MCF 10A (cell line): Measurements from ENCODE around the gene THRB. TPM values are rescaled to one million over a fixed set of nuclear protein-coding genes. Genes with fewer than 3 reads are reported as not detected.
A peak's percentile ranks its signal among the peaks of the same experiment; 100 is the strongest.

ENCODE experiments used
- BruUV-seq: library from RNA; stranded (reverse); fragments of 400-500 nt; replicated peaks from 2 replicates; lab custom pipeline; 2021; lab: Mats Ljungman, UMichigan
- CTCF ChIA-PET: fragments of 300-600 bp; sonication (Branson Sonifier 250); formaldehyde crosslinking; extraction: SDS; loops from one replicate; lab custom pipeline; 2021; ENCODE audit warnings: antibody characterized with exemption, inconsistent platforms; lab: Yijun Ruan, JAX
- POLR2A ChIA-PET: fragments of 300-600, 350-650 bp; sonication (Branson Sonifier 250); formaldehyde crosslinking; extraction: SDS; loops from one replicate; lab custom pipeline; 2020; ENCODE audit warnings: antibody characterized with exemption, inconsistent platforms; lab: Yijun Ruan, JAX
- DNase-seq: peaks from one replicate; pipeline ENCODE4 v3.0.0-alpha.2; 2018; ENCODE audit not compliant: unreplicated experiment
- H3K27ac Mint-ChIP-seq: one replicate; pipeline ENCODE4 v1.8.0; 2022; ENCODE audit warnings: mild to moderate bottlenecking, low read depth, mixed read lengths; ENCODE audit not compliant: unreplicated experiment
- H3K27me3 Mint-ChIP-seq: one replicate; pipeline ENCODE4 v1.8.0; 2022; ENCODE audit warnings: mixed read lengths; ENCODE audit not compliant: insufficient read depth, unreplicated experiment
- H3K36me3 Mint-ChIP-seq: one replicate; pipeline ENCODE4 v1.8.0; 2022; ENCODE audit warnings: mild to moderate bottlenecking, moderate library complexity, mixed read lengths; ENCODE audit not compliant: insufficient read depth, unreplicated experiment
- H3K4me1 Mint-ChIP-seq: one replicate; pipeline ENCODE4 v1.8.0; 2022; ENCODE audit warnings: mixed read lengths; ENCODE audit not compliant: insufficient read depth, unreplicated experiment
- H3K4me3 Mint-ChIP-seq: one replicate; pipeline ENCODE4 v1.8.0; 2022; ENCODE audit warnings: mild to moderate bottlenecking, moderate library complexity, mixed read lengths; ENCODE audit not compliant: unreplicated experiment
- H3K9me3 Mint-ChIP-seq: one replicate; pipeline ENCODE4 v1.8.0; 2022; ENCODE audit warnings: mixed read lengths; ENCODE audit not compliant: unreplicated experiment
- CTCF ChIP-seq: fragments of 200-600 bp; IDR thresholded peaks from one replicate; pipeline ENCODE4 v1.8.0; 2022; ENCODE audit warnings: antibody characterized with exemption, mild to moderate bottlenecking; ENCODE audit not compliant: unreplicated experiment
- intact Hi-C: fragments of 100-400 bp; cut with micrococcal nuclease; formaldehyde crosslinking; loops from 2 replicates; pipeline ENCODE4 v1.14.1; 2022
- total RNA-seq: library from RNA; stranded (reverse); gene quantifications from 2 replicates; pipeline ENCODE4 v1.2.3, GENCODE V29; 2022

Gene THRB
- total RNA-seq, 1 experiment from 2014 or later: 4.2 TPM

GRCh38 chr3:24377218-24377993 is 117.2 kb downstream of the THRB start:
- Mint-ChIP-seq H3K36me3 (no peaks in the 10 kb centered on the region), H3K4me1 (peaks cover 26% of the 10 kb centered on the region), H3K9me3 (no peaks in the 10 kb centered on the region), H3K27me3 (no peaks in the 10 kb centered on the region), H3K27ac (no peak overlapping the region), H3K4me3 (no peak overlapping the region)
- no TSS peak for BruUV-seq
- POLR2A ChIA-PET: interaction anchor here (0.6 to 0.9 kb wide), 3 partner anchors 46 to 431 kb away, joined by 3 to 4 read pairs (median 4); no protein-coding TSS in a partner anchor
- CTCF ChIA-PET: interaction anchor here (0.6 kb wide), 1 partner anchor 146 kb away, joined by 3 read pairs; no protein-coding TSS in a partner anchor
- DNase-seq: no peak
- intact Hi-C loops: no loop called here
- no peak for TF ChIP-seq CTCF

GRCh38 chr3:24375947-24376384 is 118.7 kb downstream of the THRB start:
- TF ChIP-seq CTCF: no peak
- ChIA-PET CTCF (interaction anchor here (0.6 to 0.9 kb wide), 2 partner anchors 198 to 245 kb away, joined by 3 read pairs; no protein-coding TSS in a partner anchor), POLR2A (interaction anchor here (0.5 to 0.8 kb wide), 4 partner anchors 11 to 303 kb away, joined by 3 to 5 read pairs (median 4); no protein-coding TSS in a partner anchor)
- no TSS peak for BruUV-seq
- Mint-ChIP-seq H3K27ac (peak overlapping the region; percentile 23), H3K36me3 (no peaks in the 10 kb centered on the region), H3K9me3 (no peaks in the 10 kb centered on the region), H3K4me1 (peaks cover 26% of the 10 kb centered on the region), H3K4me3 (no peak overlapping the region), H3K27me3 (no peaks in the 10 kb centered on the region)
- intact Hi-C loops: no loop called here
- no peak for DNase-seq

- no peak for DNase-seq
- Mint-ChIP-seq H3K36me3 (no peaks in the 10 kb centered on the region), H3K27me3 (no peaks in the 10 kb centered on the region), H3K4me1 (peaks cover 18% of the 10 kb centered on the region), H3K27ac (no peak overlapping the region), H3K9me3 (no peaks in the 10 kb centered on the region), H3K4me3 (no peak overlapping the region)
- no peak for TF ChIP-seq CTCF
- ChIA-PET CTCF (interaction anchor here (0.6 to 1.4 kb wide), 3 partner anchors 28 to 308 kb away, joined by 3 to 6 read pairs (median 3); no protein-coding TSS in a partner anchor), POLR2A (interaction anchor here (1.1 to 1.7 kb wide), 2 partner anchors 10 to 31 kb away, joined by 3 to 7 read pairs; no protein-coding TSS in a partner anchor)
- no TSS peak for BruUV-seq
- intact Hi-C loops: no loop called here
These were observed 119.8 kb downstream of the THRB start for GRCh38 chr3:24374801-24375200.

- Mint-ChIP-seq H3K27ac (no peak overlapping the region), H3K27me3 (no peaks in the 10 kb centered on the region), H3K36me3 (no peaks in the 10 kb centered on the region), H3K4me3 (no peak overlapping the region), H3K4me1 (peaks cover 15% of the 10 kb centered on the region), H3K9me3 (no peaks in the 10 kb centered on the region)
- ChIA-PET CTCF (interaction anchor here (1.4 kb wide), 2 partner anchors 9 to 310 kb away, joined by 5 to 6 read pairs; no protein-coding TSS in a partner anchor), POLR2A (interaction anchor here (0.7 to 1.7 kb wide), 2 partner anchors 9 to 16 kb away, joined by 4 to 7 read pairs; no protein-coding TSS in a partner anchor)
- TF ChIP-seq CTCF: no peak
- DNase-seq: no peak
- intact Hi-C loops: no loop called here
- no TSS peak for BruUV-seq
These were observed 121.3 kb downstream of the THRB start for GRCh38 chr3:24373198-24373959.
